Measurements from ENCODE around the gene RNASE4.

RNASE4 gene

GRCh38 chr14:20748439-20748838, 64.1 kb downstream of the RNASE4 start:
- DNase-seq = no peak

DNA sequence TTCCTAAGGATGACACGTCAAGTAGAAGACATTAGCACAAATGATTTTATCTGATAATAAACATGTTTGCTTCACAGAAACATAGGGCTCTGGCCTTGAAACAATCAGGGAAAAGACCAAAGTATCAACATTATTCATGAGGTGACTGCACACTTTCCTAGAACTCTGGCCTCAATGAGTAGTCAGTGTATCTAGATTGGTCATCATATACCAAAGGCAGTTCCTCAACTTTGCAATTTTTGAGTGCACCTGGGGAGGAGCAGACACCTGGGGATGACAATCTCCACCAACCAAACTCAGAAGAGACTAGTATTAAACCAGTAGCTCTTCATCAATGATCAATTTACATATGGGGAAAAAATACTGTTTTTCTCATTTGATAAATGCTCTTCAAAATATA, 65.8 kb downstream of the RNASE4 start:
- DNase-seq = no peak
